A549 (cell line): ENCODE measurements around the gene MAB21L3. TPM values are rescaled to one million over a fixed set of nuclear protein-coding genes. Genes with fewer than 3 reads are reported as not detected.

Source experiments
- ATAC-seq, 2 experiments: fragments of 200-7000 bp in 1 of 2; fragments of >200 bp in 1 of 2; cut with Nextera tagmentation in 1 of 2; cut with Tn5 transposase in 1 of 2; 3 replicates each; pipeline versions ENCODE4 v1.8.0 to v1.9.1; 2018 to 2020; ENCODE audit warnings: mild to moderate bottlenecking in 1 of 2, moderate library complexity in 1 of 2
- CTCF ChIA-PET: fragments of 300-600 bp; sonication (Branson Sonifier 250); formaldehyde crosslinking; extraction: SDS; loops from one replicate; lab custom pipeline; 2021; ENCODE audit warnings: antibody characterized with exemption, inconsistent platforms; lab: Yijun Ruan, JAX
- POLR2A ChIA-PET: fragments of 350-600 bp; formaldehyde crosslinking; extraction: SDS; loops from one replicate; lab custom pipeline; 2021; ENCODE audit warnings: antibody characterized with exemption, inconsistent platforms; lab: Yijun Ruan, JAX
- DNase-seq, 2 experiments: peaks; one replicate each; pipeline versions ENCODE4 v3.0.0 to v3.0.0-alpha.2; 2011 to 2016; ENCODE audit warnings: low read depth in 1 of 2, low spot score in 1 of 2
- FAIRE-seq: peaks from 2 replicates; lab custom pipeline; 2011; peaks lifted over from hg19 to GRCh38; lab: Jason Lieb, UNC
- H3K27ac ChIP-seq, 2 experiments: fragments of >200 bp; sonication (Bioruptor Twin); formaldehyde crosslinking; 3 replicates each; pipeline ENCODE4 v1.5.1; 2016 to 2017
- H3K4me1 ChIP-seq: fragments of >200 bp; sonication (Bioruptor Twin); formaldehyde crosslinking; 3 replicates; pipeline ENCODE4 v1.6.1; 2016
- H3K4me2 ChIP-seq: fragments of >200 bp; sonication (Bioruptor Twin); formaldehyde crosslinking; 3 replicates; pipeline ENCODE4 v1.6.1; 2016
- H3K4me3 ChIP-seq: fragments of >200 bp; sonication (Bioruptor Twin); formaldehyde crosslinking; 3 replicates; pipeline ENCODE4 v1.5.1; 2016
- H3K9me3 ChIP-seq: fragments of >200 bp; sonication (Bioruptor Twin); formaldehyde crosslinking; 3 replicates; pipeline ENCODE4 v1.6.1; 2016
- ATOH8 ChIP-seq: fragments of 250-450 bp; sonication (Bioruptor Pico); IDR thresholded peaks from 2 replicates; pipeline ENCODE4 v1.5.0; 2020; ENCODE audit warnings: low read depth, mild to moderate bottlenecking, moderate library complexity
- BCL3 ChIP-seq: fragments of >200 bp; sonication (Bioruptor Twin); formaldehyde crosslinking; IDR thresholded peaks from 3 replicates; pipeline ENCODE4 v1.6.1; 2016
- BHLHE40 ChIP-seq: IDR thresholded peaks from 2 replicates; pipeline ENCODE4 v1.6.1; 2012; ENCODE audit warnings: low read depth, low read length, inconsistent platforms
- CBX2 ChIP-seq: fragments of 200-600 bp; sonication (generic); IDR thresholded peaks from 2 replicates; pipeline ENCODE4 v1.6.1; 2016; ENCODE audit warnings: low read depth, mild to moderate bottlenecking, borderline replicate concordance
- CEBPB ChIP-seq, 2 experiments: fragments of >200 bp in 1 of 2; sonication (Bioruptor Twin) in 1 of 2; formaldehyde crosslinking in 1 of 2; IDR thresholded peaks; 2 replicates each; pipeline ENCODE4 v1.6.1; 2012 to 2016
- ELK1 ChIP-seq: fragments of 150-350 bp; IDR thresholded peaks from 2 replicates; pipeline ENCODE4 v1.6.1; 2014; ENCODE audit warnings: low read depth, mild to moderate bottlenecking, low read length
- ESRRA ChIP-seq: fragments of 150-350 bp; IDR thresholded peaks from 2 replicates; pipeline ENCODE4 v1.6.1; 2014; ENCODE audit warnings: mild to moderate bottlenecking, low read length, borderline replicate concordance
- FOSB ChIP-seq: fragments of 250-450 bp; sonication (Bioruptor Pico); IDR thresholded peaks from 2 replicates; pipeline ENCODE4 v1.5.0; 2020; ENCODE audit warnings: mild to moderate bottlenecking, moderate library complexity
- HES2 ChIP-seq: fragments of >200 bp; sonication (Bioruptor Twin); formaldehyde crosslinking; IDR thresholded peaks from 2 replicates; pipeline ENCODE4 v1.6.1; 2016
- HOXB5 ChIP-seq: fragments of 250-450 bp; sonication (Bioruptor Pico); IDR thresholded peaks from 2 replicates; pipeline ENCODE4 v1.5.0; 2020; ENCODE audit warnings: mild to moderate bottlenecking, moderate library complexity
- MAX ChIP-seq: IDR thresholded peaks from 2 replicates; pipeline ENCODE4 v1.6.1; 2012
- RAD21 ChIP-seq, 2 experiments: fragments of >200 bp in 1 of 2; sonication (Bioruptor Twin) in 1 of 2; formaldehyde crosslinking in 1 of 2; IDR thresholded peaks in 1 of 2; conservative IDR thresholded peaks in 1 of 2; 2 replicates in 1 of 2; 3 replicates in 1 of 2; pipeline ENCODE4 v1.6.1; 2012 to 2018; ENCODE audit warnings: inconsistent platforms in 1 of 2
- REST ChIP-seq: fragments of 200-600 bp; sonication (generic); IDR thresholded peaks from 2 replicates; pipeline ENCODE4 v1.6.1; 2016; ENCODE audit warnings: antibody characterized with exemption, mild to moderate bottlenecking, moderate library complexity
- RFX5 ChIP-seq: fragments of 450-650 bp; IDR thresholded peaks from 2 replicates; pipeline ENCODE4 v1.7.1; 2014; ENCODE audit warnings: antibody characterized with exemption, mild to moderate bottlenecking, moderate library complexity
- SMC3 ChIP-seq: fragments of >200 bp; sonication (Bioruptor Twin); formaldehyde crosslinking; IDR thresholded peaks from 3 replicates; pipeline ENCODE4 v1.6.1; 2018; ENCODE audit warnings: inconsistent platforms
- USF2 ChIP-seq: fragments of 450-650 bp; IDR thresholded peaks from 2 replicates; pipeline ENCODE4 v1.6.1; 2014; ENCODE audit warnings: antibody characterized with exemption
- ZFP36 ChIP-seq: fragments of 450-650 bp; IDR thresholded peaks from 2 replicates; pipeline ENCODE4 v1.6.1; 2014; ENCODE audit warnings: borderline replicate concordance; ENCODE audit not compliant: partially characterized antibody
- ZNF302 ChIP-seq: fragments of 250-450 bp; sonication (Bioruptor Pico); IDR thresholded peaks from 2 replicates; pipeline ENCODE4 v1.9.0; 2021; ENCODE audit warnings: inconsistent platforms, mild to moderate bottlenecking, moderate library complexity
- WGBS: methylation state at CpG from one replicate; pipeline ENCODE4 v1.1.6; 2017; ENCODE audit errors: missing lambda C conversion rate; 5-methylcytosine and 5-hydroxymethylcytosine counted together
- polyA plus RNA-seq, 4 experiments: library from polyadenylated mRNA; depleted of rRNA in 3 of 4; stranded (reverse); fragments of >200 nt; fragmentation: RNase III in 1 of 4; extraction: RNeasy Plus Mini Kit Qiagen cat#74134 plus additional on column Dnase treatment in 1 of 4; gene quantifications; 2 replicates in 3 of 4; 3 replicates in 1 of 4; pipeline ENCODE4 v1.2.3, GENCODE V29; 2011 to 2017

Gene MAB21L3
- polyA plus RNA-seq, 2 of the 4 experiments (the other 2 are of a cell fraction) = 0.03 to 0.09 TPM

- no peak for DNase-seq
- ChIA-PET POLR2A (no interaction called here), CTCF (interaction anchor here (1.6 to 2.3 kb wide), 2 partner anchors 9 to 18 kb away, joined by 3 to 7 read pairs; no protein-coding TSS in a partner anchor)
- TF ChIP-seq HOXB5 (CRISPR knock-in tag) (no peak), BHLHE40 (no peak), ATOH8 (no peak)
- Histone ChIP-seq H3K4me2 (no peak overlapping the region), H3K4me3 (no peak overlapping the region), H3K27ac (no peak overlapping the region), H3K4me1 (peaks cover 10% of the 10 kb centered on the region), H3K9me3 (no peaks in the 10 kb centered on the region)
- WGBS = 51% methylated on average over 4 of the region's 4 CpGs
- no peak for ATAC-seq
- FAIRE-seq = no peak
These were observed 45.9 kb downstream of the MAB21L3 start for GRCh38 chr1:116157096-116157495.

- ATAC-seq (no peak), DNase-seq (no peak), FAIRE-seq (no peak)
- ChIA-PET POLR2A (no interaction called here), CTCF (interaction anchor here (0.5 to 1.6 kb wide), 5 partner anchors 9 to 1480 kb away, joined by 3 to 6 read pairs (median 4); no protein-coding TSS in a partner anchor)
- no peaks in the 10 kb centered on the region for H3K4me1 ChIP-seq
- no peak overlapping the region for H3K4me2 ChIP-seq
- WGBS = 41% methylated on average over 1 of the region's 1 CpG
- TF ChIP-seq BCL3 = no peak
- no peak for TF ChIP-seq RFX5
- TF ChIP-seq ESRRA = no peak
- TF ChIP-seq ELK1 = no peak
- no peak for TF ChIP-seq CBX2
- TF ChIP-seq SMC3 = no peak
- no peak for TF ChIP-seq MAX
- TF ChIP-seq FOSB (CRISPR knock-in tag) = no peak
- no peak overlapping the region for H3K27ac ChIP-seq
- no peak overlapping the region for H3K4me3 ChIP-seq
- H3K9me3 ChIP-seq = no peaks in the 10 kb centered on the region
These were observed 48.0 kb downstream of the MAB21L3 start for GRCh38 chr1:116159177-116159576.

- 83% methylated on average over 1 of the region's 1 CpG for WGBS
- no peaks in the 10 kb centered on the region for H3K4me1 ChIP-seq
- no peak for FAIRE-seq
- TF ChIP-seq HES2 (no peak), ZNF302 (CRISPR knock-in tag) (no peak), RAD21 (conservative IDR thresholded peaks at IDR 0.05 in 1 of 2, IDR thresholded peaks at IDR 0.05 in 1 of 2) (no peak), USF2 (no peak), REST (no peak), CEBPB (IDR thresholded peaks at IDR 0.05) (no peak), ZFP36 (no peak)
- no peak for DNase-seq
- ChIA-PET POLR2A (no interaction called here), CTCF (interaction anchor here (0.5 to 1.1 kb wide), 4 partner anchors 9 to 1479 kb away, joined by 3 to 6 read pairs (median 4); no protein-coding TSS in a partner anchor)
- H3K4me3 ChIP-seq = no peak overlapping the region
- H3K4me2 ChIP-seq = no peak overlapping the region
- no peak for ATAC-seq
- H3K9me3 ChIP-seq = no peaks in the 10 kb centered on the region
- no peak overlapping the region for H3K27ac ChIP-seq
These were observed 48.4 kb downstream of the MAB21L3 start for GRCh38 chr1:116159611-116160010.
